Activated CD8-positive, alpha-beta memory T cell treated with anti-CD3 and anti-CD28 coated beads for 36 hours (primary cell): ENCODE results near the gene TCF3. TPM values are rescaled to one million over a fixed set of nuclear protein-coding genes. Genes with fewer than 3 reads are reported as not detected.

ENCODE experiments used
- CTCF ChIA-PET: fragments of 350-600 bp; sonication (Branson Sonifier 250); formaldehyde crosslinking; loops from one replicate; lab custom pipeline; 2021; ENCODE audit warnings: antibody characterized with exemption; lab: Charles Lee
- POLR2A ChIA-PET: fragments of 350-600 bp; sonication (Branson Sonifier 250); formaldehyde crosslinking; loops from one replicate; lab custom pipeline; 2021; ENCODE audit warnings: antibody characterized with exemption; lab: Charles Lee
- total RNA-seq, 2 experiments: library from RNA; stranded (reverse); gene quantifications; one replicate each; pipeline ENCODE4 v1.2.3, GENCODE V29; 2021

TCF3 gene
- total RNA-seq, 2 experiments from 2014 or later = 103 to 109 TPM

DNA sequence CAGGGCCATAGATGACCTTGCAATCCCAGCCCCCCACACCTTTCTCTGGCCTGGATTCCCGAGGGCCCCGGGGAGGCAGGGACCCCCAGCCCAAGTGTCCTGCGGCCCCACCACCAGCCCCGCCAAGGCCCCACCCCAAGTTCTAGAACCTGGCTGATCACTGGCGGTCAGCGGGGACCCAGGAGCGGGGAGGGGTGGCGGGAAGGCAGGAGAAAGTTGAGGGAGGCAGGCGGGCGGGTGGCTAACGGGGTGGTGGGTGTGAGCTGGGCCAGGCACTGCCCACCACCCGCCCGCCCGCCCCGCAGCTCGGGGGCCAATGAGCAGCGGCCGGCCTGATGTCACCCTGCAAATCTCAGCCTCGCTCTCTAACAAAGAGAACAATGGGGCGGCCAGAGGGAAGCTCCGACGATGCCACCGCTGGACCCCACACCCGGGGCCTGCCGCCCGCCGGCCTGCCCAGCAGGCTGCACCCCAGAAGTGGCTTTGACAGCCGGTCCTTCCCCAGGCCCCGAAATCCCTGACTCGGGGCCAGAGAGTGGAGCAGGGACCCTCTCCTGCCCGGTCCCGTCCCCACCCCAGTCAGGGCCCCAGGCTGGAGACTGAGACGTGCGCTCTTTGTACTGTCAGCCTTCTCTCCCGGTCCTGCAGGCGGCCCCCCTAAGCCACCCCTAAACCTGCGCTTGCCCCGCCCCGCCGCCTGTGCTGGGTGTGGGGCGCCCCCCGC, 85.9 kb downstream of the TCF3 start:
- POLR2A ChIA-PET = no interaction called here
- CTCF ChIA-PET = interaction anchor here (2.3 kb wide), 1 partner anchor 21 kb away, joined by 8 read pairs; no protein-coding TSS in a partner anchor

DNA sequence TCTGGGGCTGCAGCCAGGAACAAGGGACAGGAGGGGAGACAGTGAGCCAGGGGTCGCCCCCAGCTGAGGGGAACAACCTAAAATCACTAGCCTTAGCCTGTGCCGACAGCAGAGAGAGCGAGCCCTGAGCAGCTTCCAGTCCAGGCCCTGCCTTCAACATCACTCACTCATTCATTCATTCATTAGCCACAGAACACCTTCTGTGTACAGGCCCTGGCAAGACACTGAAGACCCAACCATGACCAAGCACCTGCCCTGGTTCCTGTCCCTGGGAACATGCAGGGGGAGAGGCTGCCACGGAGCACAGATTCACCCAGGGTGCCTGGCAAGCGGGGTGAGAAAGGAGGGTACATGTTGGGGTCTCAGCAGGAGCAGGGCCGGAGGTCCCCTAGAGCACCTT, 89.2 kb downstream of the TCF3 start:
- ChIA-PET POLR2A (no interaction called here), CTCF (no interaction called here)

DNA sequence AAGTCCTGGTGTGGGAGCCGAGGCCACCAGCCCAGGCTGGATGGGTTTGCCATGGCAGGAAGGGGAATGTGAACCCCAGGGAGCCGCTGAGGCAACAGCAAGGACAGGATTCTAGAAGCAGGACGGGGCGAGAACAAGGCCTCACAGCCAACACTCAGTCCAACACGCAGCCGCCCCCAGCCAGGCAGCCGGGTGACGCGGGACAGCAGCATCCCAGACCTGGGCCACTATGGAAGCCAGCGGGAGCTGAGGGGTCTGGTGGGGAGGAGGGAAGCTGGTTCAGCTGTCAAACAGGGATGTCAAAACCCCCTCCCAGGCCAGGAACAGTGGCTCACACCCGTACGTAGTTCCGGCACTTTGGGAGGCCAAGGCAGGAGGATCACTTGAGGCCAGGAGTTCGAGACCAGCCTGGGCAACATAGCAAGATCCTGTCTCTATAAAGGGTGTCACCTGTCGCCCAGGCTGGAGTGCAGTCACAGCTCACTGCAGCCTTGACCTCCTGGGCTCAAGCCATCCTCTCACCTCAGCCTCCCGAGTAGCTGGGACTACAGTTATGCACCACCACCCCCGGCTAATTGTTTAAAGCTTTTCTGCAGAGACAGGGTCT, 91.1 kb downstream of the TCF3 start:
- CTCF ChIA-PET = interaction anchor here (1.3 kb wide), 1 partner anchor 15 kb away, joined by 3 read pairs; no protein-coding TSS in a partner anchor
- POLR2A ChIA-PET = no interaction called here

GRCh38 chr19:1560286-1560882, 92.0 kb downstream of the TCF3 start:
- ChIA-PET POLR2A (no interaction called here), CTCF (no interaction called here)

Other genes with a start within 250 kb of the TCF3 start
- gene DAZAP1, start 245.0 kb downstream of the TCF3 start, total RNA-seq = 100 to 1,000 TPM; 295 to 300 TPM
- 1,000 to 10,000 TPM; 1,429 to 1,438 TPM for gene RPS15, start 214.2 kb downstream of the TCF3 start, total RNA-seq
- under 1 TPM; 0.06 to 0.13 TPM for gene APC2, start 202.5 kb downstream of the TCF3 start, total RNA-seq
- gene C19orf25, start 173.4 kb downstream of the TCF3 start, total RNA-seq = 10 to 100 TPM; 33.4 to 36.5 TPM
- gene PCSK4, start 162.3 kb downstream of the TCF3 start, total RNA-seq = 1 to 10 TPM; 1.3 TPM
- gene REEP6, start 161.4 kb downstream of the TCF3 start, total RNA-seq = 1 to 10 TPM; 2.0 to 2.3 TPM
- 1 to 10 TPM; 1.6 to 2.6 TPM for gene ADAMTSL5, start 139.6 kb downstream of the TCF3 start, total RNA-seq
- not detected for gene PLK5, start 128.5 kb downstream of the TCF3 start, total RNA-seq
- 10 to 100 TPM; 11.0 to 11.9 TPM for gene MEX3D, start 84.3 kb downstream of the TCF3 start, total RNA-seq
- gene MBD3, start 59.8 kb downstream of the TCF3 start, total RNA-seq = 100 to 1,000 TPM; 127 to 130 TPM
- gene UQCR11, start 47.2 kb downstream of the TCF3 start, total RNA-seq = 100 to 1,000 TPM; 254 to 264 TPM
- gene ONECUT3, start 100.9 kb upstream of the TCF3 start, total RNA-seq = not detected
- 1 to 10 TPM; 1.5 to 1.7 TPM for gene ATP8B3, start 159.7 kb upstream of the TCF3 start, total RNA-seq
- gene REXO1, start 195.9 kb upstream of the TCF3 start, total RNA-seq = 10 to 100 TPM; 52.5 to 53.0 TPM
- 10 to 100 TPM; 41.5 to 45.7 TPM for gene KLF16, start 211.0 kb upstream of the TCF3 start, total RNA-seq
- gene ABHD17A, start 232.9 kb upstream of the TCF3 start, total RNA-seq = 100 to 1,000 TPM; 117 to 125 TPM